Epithelial cell of esophagus (primary cell): ENCODE data around the gene EVI5L.
"Not testable (repeated sequence)": the region's sequence is repeated elsewhere in the genome, so short reads cannot be mapped to it uniquely, and the experiment has no call there.

Experiments
- DNase-seq: peaks from one replicate; pipeline ENCODE4 v3.0.0; 2010; ENCODE audit warnings: low read depth
- H3K4me3 ChIP-seq: 2 replicates; pipeline ENCODE4 v1.5.1; 2011; ENCODE audit warnings: mild to moderate bottlenecking, low read length, control low read depth
- CTCF ChIP-seq: IDR thresholded peaks from 2 replicates; pipeline ENCODE4 v1.5.1; 2011; ENCODE audit warnings: low read depth, mild to moderate bottlenecking, low read length, control low read depth, inconsistent platforms; ENCODE audit not compliant: insufficient read depth; ENCODE audit errors: missing control alignments

EVI5L gene

DNA sequence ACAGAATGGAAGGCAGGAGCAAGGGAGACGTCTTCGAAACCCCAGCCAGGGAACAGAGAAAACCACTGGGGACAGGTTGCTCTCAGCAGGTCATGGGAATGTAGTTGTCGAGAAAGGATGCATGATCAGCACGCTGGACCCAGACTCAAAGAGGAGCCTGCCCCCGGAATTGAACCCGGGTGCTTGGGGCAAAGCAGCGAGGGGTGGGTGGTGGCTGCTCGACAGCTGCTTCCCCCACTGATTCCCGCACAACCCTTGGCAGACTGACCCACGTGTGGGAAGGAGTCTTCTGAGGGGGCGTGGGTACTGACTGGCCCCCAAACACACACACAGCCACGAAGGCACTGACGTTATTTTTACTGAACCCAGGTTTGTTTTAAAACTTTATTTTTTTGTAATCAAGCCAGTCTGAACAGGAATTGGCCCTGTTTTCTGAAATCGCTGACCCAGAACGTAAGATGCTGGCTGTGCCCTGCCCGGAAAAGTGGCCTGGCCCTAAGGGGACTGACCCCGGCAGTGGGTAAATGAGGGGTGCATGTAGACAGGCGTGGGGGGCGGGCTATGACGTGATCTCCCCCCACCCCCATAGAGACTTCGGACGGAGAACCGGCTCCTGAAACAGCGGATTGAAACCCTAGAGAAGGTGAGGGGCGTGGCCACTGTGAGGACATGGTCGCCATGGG is 25.5 kb downstream of the EVI5L start:
- H3K4me3 ChIP-seq = no peak overlapping the region
- DNase-seq = no peak
- TF ChIP-seq CTCF = no peak

GRCh38 chr19:7856109-7856591 is 26.1 kb downstream of the EVI5L start:
- TF ChIP-seq CTCF = no peak
- H3K4me3 ChIP-seq = no peak overlapping the region
- DNase-seq = no peak

GRCh38 chr19:7856679-7857663 is 27.0 kb downstream of the EVI5L start:
- no peak for DNase-seq
- no peak overlapping the region for H3K4me3 ChIP-seq
- no peak for TF ChIP-seq CTCF

GRCh38 chr19:7857727-7858108 is 27.7 kb downstream of the EVI5L start:
- no peak for TF ChIP-seq CTCF
- no peak overlapping the region for H3K4me3 ChIP-seq
- DNase-seq = no peak

GRCh38 chr19:7858109-7858770 is 28.2 kb downstream of the EVI5L start:
- no peak for DNase-seq
- H3K4me3 ChIP-seq = no peak overlapping the region
- no peak for TF ChIP-seq CTCF

- not testable (repeated sequence) for H3K4me3 ChIP-seq, DNase-seq
These were observed 29.1 kb downstream of the EVI5L start for GRCh38 chr19:7859087-7859486.

DNA sequence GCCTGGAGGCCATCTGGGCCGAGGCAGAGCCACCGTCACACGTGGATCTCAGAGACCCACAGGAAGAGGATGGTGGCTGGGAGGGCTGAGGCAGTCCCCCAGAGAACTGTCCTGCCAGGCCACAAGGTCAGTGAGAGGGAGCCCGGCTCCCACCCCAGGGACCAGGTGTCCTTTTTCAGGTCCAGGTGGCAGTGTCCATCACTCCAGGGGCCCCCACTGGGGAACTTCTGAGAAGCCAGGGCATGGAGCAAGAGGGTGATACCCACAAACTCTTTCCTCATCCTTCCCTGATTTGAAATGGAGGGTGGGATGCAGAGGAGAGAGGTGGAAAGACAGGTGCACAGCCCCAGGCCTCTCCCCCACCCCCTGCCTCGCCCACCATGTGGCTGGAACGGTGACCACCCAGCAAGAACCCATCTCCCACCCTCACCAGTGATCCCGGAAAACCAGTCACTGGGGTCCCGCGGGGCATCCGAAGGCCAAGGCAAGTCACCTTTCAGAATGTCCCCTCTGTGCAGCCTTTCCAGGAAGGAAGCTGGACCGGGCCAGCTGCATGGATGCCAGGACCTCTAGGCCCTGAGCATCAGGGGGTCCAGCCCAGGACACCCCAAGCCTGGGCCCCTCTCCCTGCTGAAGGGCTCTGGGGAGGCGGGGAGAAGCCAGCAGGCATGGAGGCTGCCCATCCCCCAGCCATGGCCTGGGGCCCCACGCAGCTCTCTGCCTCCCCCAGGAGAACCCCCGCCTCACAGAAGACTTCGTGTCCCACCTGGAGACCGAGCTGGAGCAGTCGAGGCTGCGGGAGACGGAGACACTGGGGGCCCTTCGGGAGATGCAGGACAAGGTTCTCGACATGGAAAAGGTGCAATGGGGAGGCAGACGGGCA is 30.1 kb downstream of the EVI5L start:
- TF ChIP-seq CTCF = no peak
- no peak for DNase-seq
- no peak overlapping the region for H3K4me3 ChIP-seq
